ENCODE measurements around the gene PRKG2. TPM values are rescaled to one million over a fixed set of nuclear protein-coding genes. Genes with fewer than 3 reads are reported as not detected.

PRKG2 gene
- total RNA-seq, 1 experiment from 2014 or later: 1.9 TPM

DNA sequence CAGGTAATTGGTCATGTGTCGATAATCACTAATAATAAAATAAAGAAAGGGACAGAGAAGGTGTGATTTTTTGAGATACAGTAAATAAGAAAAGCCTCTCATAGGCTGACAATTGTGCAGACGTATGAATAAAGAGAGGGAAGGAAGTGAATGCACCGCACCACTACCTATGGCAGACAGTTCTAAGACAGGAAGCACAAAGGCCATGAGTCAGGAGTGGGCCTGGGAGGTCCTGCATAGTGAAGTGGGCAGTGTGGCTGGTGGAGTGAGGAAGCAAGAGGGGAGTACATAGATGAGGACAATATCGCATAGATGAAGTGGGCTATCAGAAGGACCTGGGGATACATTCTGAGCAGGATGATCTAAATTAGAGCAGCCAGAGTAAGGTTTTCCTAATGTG, 108.9 kb downstream of the PRKG2 start:
- Mint-ChIP-seq H3K27ac (no peak overlapping the region), H3K36me3 (ENCODE audit: insufficient read depth in 1 of 3, low read depth in 3 of 3) (no peaks in the 10 kb centered on the region), H3K27me3 (ENCODE audit: low read depth) (no peaks in the 10 kb centered on the region), H3K4me1 (no peaks in the 10 kb centered on the region), H3K9me3 (no peaks in the 10 kb centered on the region; a peak in 1 of 5 replicates), H3K4me3 (no peak overlapping the region)
- Histone ChIP-seq H2BK120ac (ENCODE audit: low read depth, low read length, poor library complexity, severe bottlenecking) (no peak overlapping the region), H2AK5ac (ENCODE audit: insufficient read length, low read length) (no peak overlapping the region), H3K4me1 (ENCODE audit: insufficient read depth, low read length) (no peaks in the 10 kb centered on the region), H3K23ac (ENCODE audit: insufficient read length, low read depth, low read length) (no peak overlapping the region), H3K23me2 (ENCODE audit: insufficient read length, low read depth, low read length, poor library complexity, severe bottlenecking) (no peaks in the 10 kb centered on the region), H3K27ac (ENCODE audit: insufficient read length, low read depth, low read length) (no peak overlapping the region), H3K79me1 (ENCODE audit: insufficient read depth, low read depth, low read length, poor library complexity, severe bottlenecking) (no peaks in the 10 kb centered on the region), H4K91ac (ENCODE audit: insufficient read length, low read depth, low read length) (no peak overlapping the region), H3K56ac (ENCODE audit: insufficient read length, low read depth, low read length) (no peak overlapping the region), H2BK15ac (ENCODE audit: low read depth, low read length) (no peak overlapping the region), H3T11ph (ENCODE audit: low read length) (no peak overlapping the region), H3K9me3 (ENCODE audit: control insufficient read depth, low read depth, low read length) (no peaks in the 10 kb centered on the region), H4K8ac (replicated peaks; ENCODE audit: insufficient read length, low read depth, low read length) (no peak overlapping the region), H3K18ac (ENCODE audit: insufficient read length, low read depth, low read length) (no peak overlapping the region), H2BK20ac (ENCODE audit: low read depth, low read length, poor library complexity, severe bottlenecking) (no peak overlapping the region), H2BK5ac (ENCODE audit: insufficient read length, low read length) (no peak overlapping the region), H3K4me2 (ENCODE audit: insufficient read depth, insufficient read length, low read length) (no peak overlapping the region), H2BK12ac (ENCODE audit: insufficient read length, low read depth, low read length) (no peak overlapping the region), H3K9ac (ENCODE audit: extremely low read depth, insufficient read length, low read length) (no peak overlapping the region), H4K5ac (ENCODE audit: insufficient read length, low read depth, low read length) (no peak overlapping the region), H4K20me1 (ENCODE audit: control insufficient read depth, insufficient read depth, insufficient read length) (no peaks in the 10 kb centered on the region), H3K4ac (ENCODE audit: low read depth, low read length) (no peak overlapping the region), H2AFZ (ENCODE audit: low read length) (no peak overlapping the region), H3K79me2 (ENCODE audit: insufficient read depth, low read length) (no peaks in the 10 kb centered on the region), H3K27me3 (ENCODE audit: insufficient read depth, low read length) (no peaks in the 10 kb centered on the region), H3K14ac (ENCODE audit: insufficient read depth, low read length) (no peak overlapping the region)
- WGBS (ENCODE audit: extremely low coverage, insufficient read length, low lambda C conversion rate): no CpG with 5 or more reads among the region's 4 CpGs
- no peak for DNase-seq
- TF ChIP-seq, protein P1, sequence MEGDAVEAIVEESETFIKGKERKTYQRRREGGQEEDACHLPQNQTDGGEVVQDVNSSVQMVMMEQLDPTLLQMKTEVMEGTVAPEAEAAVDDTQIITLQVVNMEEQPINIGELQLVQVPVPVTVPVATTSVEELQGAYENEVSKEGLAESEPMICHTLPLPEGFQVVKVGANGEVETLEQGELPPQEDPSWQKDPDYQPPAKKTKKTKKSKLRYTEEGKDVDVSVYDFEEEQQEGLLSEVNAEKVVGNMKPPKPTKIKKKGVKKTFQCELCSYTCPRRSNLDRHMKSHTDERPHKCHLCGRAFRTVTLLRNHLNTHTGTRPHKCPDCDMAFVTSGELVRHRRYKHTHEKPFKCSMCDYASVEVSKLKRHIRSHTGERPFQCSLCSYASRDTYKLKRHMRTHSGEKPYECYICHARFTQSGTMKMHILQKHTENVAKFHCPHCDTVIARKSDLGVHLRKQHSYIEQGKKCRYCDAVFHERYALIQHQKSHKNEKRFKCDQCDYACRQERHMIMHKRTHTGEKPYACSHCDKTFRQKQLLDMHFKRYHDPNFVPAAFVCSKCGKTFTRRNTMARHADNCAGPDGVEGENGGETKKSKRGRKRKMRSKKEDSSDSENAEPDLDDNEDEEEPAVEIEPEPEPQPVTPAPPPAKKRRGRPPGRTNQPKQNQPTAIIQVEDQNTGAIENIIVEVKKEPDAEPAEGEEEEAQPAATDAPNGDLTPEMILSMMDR (conservative IDR thresholded peaks at IDR 0.05): no peak

All from H9 (cell line).